NCI-H2196 treated with DMSO at 0.1 percent for 48 hours (cell line): Measurements from ENCODE around the gene MTMR2.
A peak's percentile ranks its signal among the peaks of the same experiment; 100 is the strongest.
"Not testable (repeated sequence)": the region's sequence is repeated elsewhere in the genome, so short reads cannot be mapped to it uniquely, and the experiment has no call there.

Experiments used
- DNase-seq: peaks from one replicate; lab custom pipeline; 2025; ENCODE audit not compliant: unreplicated experiment; lab: John Stamatoyannopoulos, UW

Gene MTMR2

GRCh38 chr11:95829580-95830259 is 94.2 kb downstream of the MTMR2 start:
- no peak for DNase-seq

GRCh38 chr11:95827696-95828095 is 96.2 kb downstream of the MTMR2 start:
- DNase-seq = no peak

- DNase-seq = no peak
These were observed 102.3 kb downstream of the MTMR2 start for GRCh38 chr11:95821640-95822039.

GRCh38 chr11:95816037-95816436 is 107.9 kb downstream of the MTMR2 start:
- no peak for DNase-seq

- DNase-seq = not testable (repeated sequence)
These were observed 112.9 kb downstream of the MTMR2 start for GRCh38 chr11:95811052-95811451.

GRCh38 chr11:95806464-95806863 is 117.4 kb downstream of the MTMR2 start:
- not testable (repeated sequence) for DNase-seq

GRCh38 chr11:95805869-95806268 is 118.0 kb downstream of the MTMR2 start:
- DNase-seq = no peak

GRCh38 chr11:95803973-95804372 is 119.9 kb downstream of the MTMR2 start:
- no peak for DNase-seq

GRCh38 chr11:95802806-95803205 is 121.1 kb downstream of the MTMR2 start:
- no peak for DNase-seq

- no peak for DNase-seq
These were observed 123.5 kb downstream of the MTMR2 start for GRCh38 chr11:95800438-95800837.

GRCh38 chr11:95799546-95799945 is 124.4 kb downstream of the MTMR2 start:
- DNase-seq = no peak

GRCh38 chr11:95796501-95796900 is 127.4 kb downstream of the MTMR2 start:
- no peak for DNase-seq

- DNase-seq = no peak
These were observed 128.1 kb downstream of the MTMR2 start for GRCh38 chr11:95795627-95796295.

GRCh38 chr11:95794086-95794485 is 129.8 kb downstream of the MTMR2 start:
- DNase-seq = no peak

- no peak for DNase-seq
These were observed 130.8 kb downstream of the MTMR2 start for GRCh38 chr11:95793116-95793515.

GRCh38 chr11:95792700-95793099 is 131.2 kb downstream of the MTMR2 start:
- DNase-seq = no peak

GRCh38 chr11:95792200-95792599 is 131.7 kb downstream of the MTMR2 start:
- no peak for DNase-seq

- no peak for DNase-seq
These were observed 132.2 kb downstream of the MTMR2 start for GRCh38 chr11:95791709-95792033.

GRCh38 chr11:95790933-95791708 is 132.8 kb downstream of the MTMR2 start:
- DNase-seq = peak; percentile 45

GRCh38 chr11:95790123-95790932 is 133.6 kb downstream of the MTMR2 start, which contains the start of gene CEP57:
Gene CEP57 (plus strand): TSS chr11:95790498. CDS start chr11:95790699, 201 bp downstream.
- DNase-seq = peak; percentile 92

GRCh38 chr11:95789506-95790122 is 134.3 kb downstream of the MTMR2 start, which contains the start of gene FAM76B:
Gene FAM76B (minus strand): TSS chr11:95789782. CDS start chr11:95789478, 304 bp downstream.
- DNase-seq = peak; percentile 97
